Keratinocyte (primary cell): Measurements from ENCODE around the gene SDK1. TPM values are rescaled to one million over a fixed set of nuclear protein-coding genes. Genes with fewer than 3 reads are reported as not detected.

ENCODE experiments used
- DNase-seq: peaks from one replicate; pipeline ENCODE4 v3.0.0-alpha.2; 2011; ENCODE audit warnings: low read depth, missing footprints, low spot score
- FAIRE-seq: peaks from 2 replicates; lab custom pipeline; 2011; peaks lifted over from hg19 to GRCh38; lab: Jason Lieb, UNC
- H2AFZ ChIP-seq: 2 replicates; pipeline ENCODE4 v1.6.0; 2012; ENCODE audit warnings: low read length, control low read depth, inconsistent platforms; ENCODE audit not compliant: control insufficient read depth
- H3K27ac ChIP-seq: 2 replicates; pipeline ENCODE4 v1.5.1; 2011; ENCODE audit warnings: low read length; ENCODE audit not compliant: control insufficient read depth, insufficient read depth
- H3K27me3 ChIP-seq: 3 replicates; pipeline ENCODE4 v1.6.0; 2011; ENCODE audit warnings: low read length; ENCODE audit not compliant: control insufficient read depth, insufficient read depth; ENCODE audit errors: extremely low read depth
- H3K36me3 ChIP-seq, 2 experiments: 2 replicates in 1 of 2; 3 replicates in 1 of 2; pipeline ENCODE4 v1.5.1; 2011; ENCODE audit warnings: low read length in 2 of 2, mild to moderate bottlenecking in 1 of 2; ENCODE audit not compliant: control insufficient read depth in 2 of 2, insufficient read depth in 2 of 2; ENCODE audit errors: extremely low read depth in 1 of 2
- H3K4me1 ChIP-seq: 3 replicates; pipeline ENCODE4 v1.5.1; 2011; ENCODE audit warnings: low read length; ENCODE audit not compliant: control insufficient read depth, insufficient read depth; ENCODE audit errors: extremely low read depth
- H3K4me2 ChIP-seq: 3 replicates; pipeline ENCODE4 v1.6.0; 2011; ENCODE audit warnings: low read depth, low read length; ENCODE audit not compliant: control insufficient read depth, insufficient read depth; ENCODE audit errors: extremely low read depth
- H3K4me3 ChIP-seq, 3 experiments: fragments of 200-600 bp in 1 of 3; sonication (generic) in 1 of 3; 2 replicates in 2 of 3; 3 replicates in 1 of 3; pipeline ENCODE4 v1.5.1; 2011 to 2016; ENCODE audit warnings: low read length in 3 of 3, mild to moderate bottlenecking in 3 of 3, control low read depth in 2 of 3, inconsistent platforms in 1 of 3, low read depth in 1 of 3, mixed read lengths in 1 of 3, mixed run types in 1 of 3, moderate library complexity in 1 of 3; ENCODE audit not compliant: control insufficient read depth in 2 of 3, insufficient read depth in 2 of 3; ENCODE audit errors: extremely low read depth in 1 of 3
- H3K79me2 ChIP-seq: 2 replicates; pipeline ENCODE4 v1.6.0; 2012; ENCODE audit warnings: low read length; ENCODE audit not compliant: control insufficient read depth, insufficient read depth
- H3K9ac ChIP-seq: 3 replicates; pipeline ENCODE4 v1.6.0; 2011; ENCODE audit warnings: low read length; ENCODE audit not compliant: control insufficient read depth, insufficient read depth; ENCODE audit errors: extremely low read depth
- H3K9me1 ChIP-seq: 3 replicates; pipeline ENCODE4 v1.6.0; 2011; ENCODE audit warnings: low read length; ENCODE audit not compliant: control insufficient read depth, insufficient read depth; ENCODE audit errors: extremely low read depth
- H3K9me3 ChIP-seq: 2 replicates; pipeline ENCODE4 v1.5.1; 2012; ENCODE audit warnings: low read depth, low read length; ENCODE audit not compliant: control insufficient read depth
- H4K20me1 ChIP-seq: 3 replicates; pipeline ENCODE4 v1.6.0; 2011; ENCODE audit warnings: low read length; ENCODE audit not compliant: control insufficient read depth, insufficient read depth; ENCODE audit errors: extremely low read depth
- EZH2 ChIP-seq: IDR thresholded peaks from one replicate; pipeline ENCODE4 v1.6.1; 2012; ENCODE audit warnings: inconsistent platforms, mild to moderate bottlenecking, low read length, moderate library complexity
- dilution Hi-C: fragments of 300-500 bp; cut with MboI; formaldehyde crosslinking; loops from one replicate; pipeline ENCODE4 v1.7.0; 2020; ENCODE audit warnings: low sequenced_read_pairs; ENCODE audit not compliant: extremely low pct_ligation_motif_present
- polyA plus RNA-seq, 5 experiments: library from polyadenylated mRNA; depleted of rRNA in 3 of 5; stranded (reverse) in 3 of 5; stranded (forward) in 1 of 5; unstranded in 1 of 5; fragments of >200 nt; gene quantifications; 1 replicate in 1 of 5; 2 replicates in 3 of 5; 3 replicates in 1 of 5; pipeline versions ENCODE4 v1.2.1 to v1.2.3, GENCODE V29; 2011 to 2012; ENCODE audit warnings: missing spikeins in 2 of 5, low read depth in 1 of 5, low replicate concordance in 1 of 5
- TF ChIP-seq, protein P1 (sequence below), 3 experiments: IDR thresholded peaks in 1 of 3; conservative IDR thresholded peaks in 1 of 3; optimal IDR thresholded peaks in 1 of 3; 2 replicates in 2 of 3; 3 replicates in 1 of 3; pipeline versions ENCODE3 to v1.5.1; 2011; ENCODE audit warnings: low read length in 3 of 3, mild to moderate bottlenecking in 3 of 3, moderate library complexity in 2 of 3, control low read depth in 1 of 3, inconsistent platforms in 1 of 3; ENCODE audit not compliant: insufficient read depth in 2 of 3; ENCODE audit errors: extremely low read depth in 1 of 3

SDK1 gene
- polyA plus RNA-seq, 1 donor (not counting 4 experiments of a cell fraction or from before 2014, with no cell fraction given) = 0.66 TPM

DNA sequence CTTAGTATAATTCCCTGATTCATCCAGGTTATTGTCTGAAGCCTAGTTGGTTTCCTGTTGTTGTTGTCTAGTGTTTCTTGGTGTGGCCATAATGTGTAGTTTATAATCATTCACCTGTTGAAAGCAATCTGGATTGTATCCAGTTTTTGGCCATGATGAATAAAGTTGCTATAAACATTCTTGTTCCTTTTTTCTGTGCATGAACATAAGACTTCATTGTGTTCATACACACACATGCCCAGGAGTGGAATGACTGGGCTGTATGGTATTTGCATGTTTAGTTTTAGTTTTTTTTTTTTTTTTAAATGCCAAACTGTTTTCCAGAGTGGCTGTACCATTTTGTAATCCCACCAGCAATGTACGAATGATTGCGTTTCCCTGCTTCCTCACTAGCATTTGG, 349.8 kb downstream of the SDK1 start:
- DNase-seq = no peak
- no peak overlapping the region for H3K4me3 ChIP-seq
- FAIRE-seq = no peak
- no peak overlapping the region for H3K27ac ChIP-seq
- H3K9ac ChIP-seq = no peak overlapping the region
- no peak overlapping the region for H2AFZ ChIP-seq
- H3K27me3 ChIP-seq = no peaks in the 10 kb centered on the region
- no peaks in the 10 kb centered on the region for H3K4me1 ChIP-seq
- H3K9me3 ChIP-seq = no peaks in the 10 kb centered on the region
- no peak overlapping the region for H3K4me2 ChIP-seq
- H3K36me3 ChIP-seq = no peaks in the 10 kb centered on the region
- H3K79me2 ChIP-seq = no peaks in the 10 kb centered on the region
- H4K20me1 ChIP-seq = no peaks in the 10 kb centered on the region
- no peak for TF ChIP-seq EZH2
- TF ChIP-seq, protein P1, sequence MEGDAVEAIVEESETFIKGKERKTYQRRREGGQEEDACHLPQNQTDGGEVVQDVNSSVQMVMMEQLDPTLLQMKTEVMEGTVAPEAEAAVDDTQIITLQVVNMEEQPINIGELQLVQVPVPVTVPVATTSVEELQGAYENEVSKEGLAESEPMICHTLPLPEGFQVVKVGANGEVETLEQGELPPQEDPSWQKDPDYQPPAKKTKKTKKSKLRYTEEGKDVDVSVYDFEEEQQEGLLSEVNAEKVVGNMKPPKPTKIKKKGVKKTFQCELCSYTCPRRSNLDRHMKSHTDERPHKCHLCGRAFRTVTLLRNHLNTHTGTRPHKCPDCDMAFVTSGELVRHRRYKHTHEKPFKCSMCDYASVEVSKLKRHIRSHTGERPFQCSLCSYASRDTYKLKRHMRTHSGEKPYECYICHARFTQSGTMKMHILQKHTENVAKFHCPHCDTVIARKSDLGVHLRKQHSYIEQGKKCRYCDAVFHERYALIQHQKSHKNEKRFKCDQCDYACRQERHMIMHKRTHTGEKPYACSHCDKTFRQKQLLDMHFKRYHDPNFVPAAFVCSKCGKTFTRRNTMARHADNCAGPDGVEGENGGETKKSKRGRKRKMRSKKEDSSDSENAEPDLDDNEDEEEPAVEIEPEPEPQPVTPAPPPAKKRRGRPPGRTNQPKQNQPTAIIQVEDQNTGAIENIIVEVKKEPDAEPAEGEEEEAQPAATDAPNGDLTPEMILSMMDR (optimal IDR thresholded peaks at IDR 0.05 in 1 of 3, IDR thresholded peaks at IDR 0.05 in 1 of 3, conservative IDR thresholded peaks at IDR 0.05 in 1 of 3; ENCODE audit: extremely low read depth in 1 of 3, insufficient read depth in 2 of 3, low read length in 3 of 3) = no peak
- H3K9me1 ChIP-seq = no peaks in the 10 kb centered on the region
- dilution Hi-C loops = no loop called here

DNA sequence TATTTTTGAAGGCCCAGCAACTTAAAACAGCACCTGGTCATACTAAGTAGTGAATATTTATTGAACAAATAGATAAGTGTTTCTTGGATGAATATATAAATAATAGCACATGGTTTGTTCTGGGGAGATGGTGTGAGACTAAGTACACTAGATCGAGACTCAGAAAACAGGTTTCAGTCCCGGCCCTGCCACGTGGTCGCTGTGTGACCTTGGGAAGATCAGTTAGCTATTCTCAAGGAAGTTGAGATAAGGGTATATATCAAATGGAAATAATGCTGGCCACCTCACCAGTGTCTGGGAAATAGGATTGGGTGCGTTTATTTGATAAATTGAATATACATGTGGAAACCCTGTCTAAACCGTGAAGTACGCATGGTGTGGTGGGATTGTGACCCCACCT, 354.6 kb downstream of the SDK1 start:
- Histone ChIP-seq H3K9me3 (no peaks in the 10 kb centered on the region), H4K20me1 (no peaks in the 10 kb centered on the region), H3K9ac (no peak overlapping the region), H3K4me3 (no peak overlapping the region), H3K9me1 (no peaks in the 10 kb centered on the region), H3K79me2 (no peaks in the 10 kb centered on the region), H3K4me1 (no peaks in the 10 kb centered on the region), H3K27ac (no peak overlapping the region), H2AFZ (no peak overlapping the region), H3K4me2 (no peak overlapping the region), H3K36me3 (no peaks in the 10 kb centered on the region), H3K27me3 (no peaks in the 10 kb centered on the region)
- FAIRE-seq = no peak
- no peak for DNase-seq
- TF ChIP-seq, protein P1 (optimal IDR thresholded peaks at IDR 0.05 in 1 of 3, IDR thresholded peaks at IDR 0.05 in 1 of 3, conservative IDR thresholded peaks at IDR 0.05 in 1 of 3; ENCODE audit: extremely low read depth in 1 of 3, insufficient read depth in 2 of 3, low read length in 3 of 3) = no peak
- no peak for TF ChIP-seq EZH2
- dilution Hi-C loops = no loop called here
